GF-D8 (cell line): ENCODE measurements around the gene INPP4B.

Experiments
- DNase-seq: peaks from one replicate; lab custom pipeline; 2025; lab: John Stamatoyannopoulos, UW

INPP4B gene

GRCh38 chr4:142130666-142131065 lies 715.4 kb downstream of the INPP4B start:
- DNase-seq: no peak

- DNase-seq: no peak
Observed at GRCh38 chr4:142129931-142130330, 716.2 kb downstream of the INPP4B start.

GRCh38 chr4:142129473-142129872 lies 716.6 kb downstream of the INPP4B start:
- no peak for DNase-seq

DNA sequence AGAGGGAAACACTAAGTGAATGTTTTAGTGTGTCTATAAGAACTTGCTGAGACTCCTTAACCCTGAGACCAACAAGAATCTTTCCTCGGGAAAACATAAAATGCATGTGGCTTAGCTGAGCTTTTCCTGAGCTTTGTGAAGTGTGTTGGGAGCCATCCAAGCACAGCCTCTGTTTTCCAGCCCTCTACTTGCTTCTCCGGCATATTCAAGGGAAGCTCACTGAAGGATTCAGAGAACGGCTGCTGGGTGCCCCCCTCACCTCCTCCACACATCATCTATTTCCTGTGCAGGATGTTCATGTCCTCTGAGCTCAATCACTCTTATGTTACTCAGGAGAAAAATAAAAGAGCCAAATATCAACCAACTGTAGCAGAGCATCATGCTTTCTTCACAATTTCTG lies 717.6 kb downstream of the INPP4B start:
- no peak for DNase-seq

DNA sequence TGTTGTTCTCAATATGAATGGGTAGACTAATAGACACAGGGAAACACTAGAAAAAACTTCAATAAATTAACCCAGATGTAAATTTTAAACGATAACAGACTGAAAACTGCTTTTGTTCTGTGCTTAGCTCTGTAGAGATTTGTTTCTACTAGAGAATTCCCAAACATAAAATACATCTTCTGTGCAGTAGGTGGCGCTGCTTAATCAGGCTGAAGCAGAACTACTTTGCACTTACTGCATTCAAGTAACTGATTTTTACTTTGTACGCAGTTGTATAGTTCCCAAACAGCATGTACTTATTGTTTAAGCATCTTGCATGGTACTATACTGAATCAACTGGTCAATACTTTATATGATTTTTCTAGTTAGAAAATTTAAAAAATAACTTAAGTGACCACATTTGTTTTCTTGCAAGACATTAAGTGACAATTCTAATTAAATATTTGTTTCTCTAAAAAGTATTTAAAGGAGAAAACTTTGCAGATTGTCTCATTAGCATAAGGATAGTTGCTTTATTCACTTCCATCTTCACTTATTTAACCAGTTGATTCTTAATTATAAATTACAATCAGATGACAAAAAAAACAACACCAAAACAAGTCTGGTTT lies 719.1 kb downstream of the INPP4B start:
- DNase-seq: no peak

DNA sequence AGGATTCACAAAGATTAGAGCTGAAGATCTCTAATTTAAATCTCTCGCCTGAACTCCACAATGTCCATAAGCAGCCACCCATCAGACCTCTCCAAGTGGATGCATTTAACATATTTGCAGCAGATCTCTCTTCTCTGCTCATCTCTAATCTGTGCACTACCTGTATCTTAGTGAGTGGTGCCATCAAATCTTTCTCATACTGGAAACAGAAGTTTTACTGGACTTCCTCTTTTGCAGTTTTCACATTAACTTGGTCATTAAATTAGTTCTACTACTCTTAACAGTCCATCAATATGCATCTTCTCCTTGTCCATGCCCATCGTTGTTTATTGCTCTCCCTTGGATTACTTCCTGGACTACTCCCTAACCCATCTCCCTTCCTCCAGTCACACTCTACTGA lies 721.2 kb downstream of the INPP4B start:
- no peak for DNase-seq

DNA sequence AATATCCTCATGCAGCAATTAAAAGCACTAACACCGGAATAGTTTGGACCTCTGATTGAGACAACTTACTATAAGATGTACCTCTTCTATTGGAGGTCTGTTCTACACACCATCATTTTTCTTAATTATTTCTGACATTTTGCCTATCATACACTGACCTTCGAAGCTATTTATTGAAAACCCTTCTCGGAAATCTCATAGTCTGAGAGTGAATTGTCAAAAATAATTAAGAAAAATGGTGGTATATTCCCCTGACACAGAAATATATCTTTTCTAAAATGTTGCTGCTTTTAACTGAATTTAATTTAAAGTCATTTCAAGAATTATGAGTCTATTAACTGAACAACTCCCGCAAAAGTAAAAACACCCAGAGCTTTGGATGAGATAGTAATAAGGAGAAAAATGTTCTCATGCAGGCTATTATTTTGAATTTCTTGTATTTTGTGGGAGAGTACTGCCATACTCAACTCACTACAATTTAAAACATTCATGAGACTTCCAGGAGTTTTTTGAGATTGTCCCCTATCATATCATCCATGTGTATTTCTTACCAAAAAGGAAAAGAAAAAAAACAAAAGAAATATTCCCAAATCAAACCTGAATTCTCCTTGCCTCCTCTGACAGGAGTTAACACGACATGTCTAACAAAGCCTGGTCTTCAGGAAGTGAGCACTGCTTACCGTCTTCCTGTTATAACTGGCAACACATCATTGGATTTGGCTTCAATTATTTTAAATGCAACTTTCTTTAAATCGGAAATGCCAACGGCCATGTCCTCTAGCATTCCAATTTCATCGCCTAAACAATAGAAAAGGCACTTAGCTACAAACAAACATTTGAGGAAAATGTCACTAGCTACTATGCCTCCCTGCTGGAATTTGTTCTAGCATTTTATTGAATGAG lies 724.4 kb downstream of the INPP4B start:
- DNase-seq: no peak

DNA sequence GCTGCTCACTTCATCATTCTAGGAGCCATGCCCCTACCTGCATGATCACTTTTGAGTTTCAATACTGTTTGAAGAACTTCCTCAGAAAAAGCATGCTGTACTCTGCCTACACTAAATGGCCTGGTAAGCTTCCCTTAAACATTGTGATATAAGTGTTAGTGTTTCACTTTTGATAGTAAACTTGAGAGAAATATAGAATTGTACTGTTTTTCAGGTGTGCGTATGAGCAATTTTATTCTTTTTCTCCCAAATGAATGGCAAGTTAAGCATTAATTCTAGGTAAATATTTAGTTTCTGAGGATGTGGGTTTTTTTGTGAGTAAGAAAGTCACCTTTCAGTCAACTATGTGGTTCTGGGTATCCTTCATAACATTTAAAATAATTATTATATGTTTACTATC lies 725.2 kb downstream of the INPP4B start:
- no peak for DNase-seq

DNA sequence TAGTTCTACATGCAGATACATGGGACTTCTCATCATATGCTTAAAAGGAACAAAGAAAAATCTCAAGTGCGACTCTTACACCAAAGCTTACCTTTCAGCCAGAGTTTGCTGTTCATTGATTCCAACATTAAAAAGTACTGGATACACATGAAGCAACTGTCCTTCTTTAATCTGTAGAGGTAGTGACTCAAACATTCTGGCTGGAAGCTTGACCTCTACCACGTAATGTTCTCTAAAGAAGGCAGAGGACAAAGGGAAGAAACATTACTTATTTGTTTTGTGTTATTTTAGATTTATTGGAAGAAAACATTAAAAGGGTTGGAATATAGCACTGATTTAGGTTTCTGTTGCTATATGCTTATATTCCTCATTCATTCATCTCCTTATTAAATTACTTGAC lies 733.6 kb downstream of the INPP4B start:
- DNase-seq: no peak

DNA sequence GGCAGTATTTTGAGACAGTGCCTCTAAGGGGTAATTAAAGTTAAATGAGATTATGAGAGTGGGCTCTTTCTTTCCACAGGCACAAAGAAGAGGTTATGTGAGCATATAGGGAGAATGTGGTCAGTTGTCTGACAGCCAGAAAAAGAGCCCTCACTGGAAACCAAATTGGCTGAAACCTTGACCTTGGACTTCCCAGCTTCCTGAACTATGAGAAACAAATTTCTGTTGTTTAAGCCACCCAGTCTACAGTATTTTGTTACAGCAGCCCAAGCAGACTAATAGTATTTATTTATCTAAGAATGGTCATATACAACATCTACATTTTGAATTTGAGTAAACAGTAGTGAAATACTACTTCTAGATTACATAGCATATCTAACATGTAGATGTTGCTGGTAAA lies 736.0 kb downstream of the INPP4B start:
- DNase-seq: no peak

DNA sequence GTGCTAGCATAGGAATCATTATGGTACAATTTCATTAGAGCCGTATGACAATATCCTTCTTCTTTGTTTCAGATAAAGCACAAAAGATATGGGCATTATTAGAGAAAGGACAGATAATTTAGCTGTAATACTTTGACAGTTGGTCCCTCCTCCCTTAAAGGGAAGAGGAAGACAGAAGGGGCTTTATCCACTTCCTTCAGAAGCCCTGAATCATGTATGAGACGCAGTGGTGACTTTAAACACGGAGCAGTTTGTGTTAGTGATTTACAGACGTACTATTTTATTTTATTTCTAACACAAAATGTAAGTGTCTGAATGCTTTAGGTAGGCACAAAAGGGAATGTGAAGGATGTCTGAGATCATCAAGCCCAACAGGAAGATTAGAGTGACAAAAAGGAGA lies 742.1 kb downstream of the INPP4B start:
- no peak for DNase-seq

GRCh38 chr4:142101401-142101800 lies 744.7 kb downstream of the INPP4B start:
- DNase-seq: no peak

- DNase-seq: no peak
Observed at GRCh38 chr4:142100941-142101340, 745.2 kb downstream of the INPP4B start.

DNA sequence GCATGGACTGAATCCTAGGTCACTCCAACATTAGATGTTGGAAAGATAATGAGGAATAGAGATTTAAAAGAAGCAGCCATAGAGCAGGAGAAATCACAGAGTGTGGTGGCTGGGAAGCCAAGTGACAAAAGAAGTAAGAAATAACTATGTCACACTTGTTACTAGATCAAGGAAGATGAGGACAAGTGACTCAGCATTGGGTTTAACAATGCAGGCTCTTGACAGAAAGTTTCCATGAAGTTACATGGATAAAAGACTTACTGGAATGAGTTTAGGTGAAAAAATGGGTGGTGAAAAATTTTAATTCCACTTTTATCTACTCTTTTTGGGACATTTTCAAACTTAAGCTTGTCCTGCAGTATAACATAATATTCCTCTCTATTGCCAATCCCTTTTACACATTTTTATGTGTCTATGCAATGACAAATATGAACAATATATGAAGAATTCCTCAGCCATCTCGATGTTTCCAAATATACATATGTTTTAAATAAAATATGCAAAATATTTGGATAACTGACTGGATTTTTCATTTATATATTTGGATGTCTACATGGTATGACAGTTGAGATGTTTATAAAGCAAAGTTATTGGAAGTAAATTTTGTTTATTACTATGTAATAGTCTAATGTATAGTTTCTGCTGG lies 747.1 kb downstream of the INPP4B start:
- no peak for DNase-seq

DNA sequence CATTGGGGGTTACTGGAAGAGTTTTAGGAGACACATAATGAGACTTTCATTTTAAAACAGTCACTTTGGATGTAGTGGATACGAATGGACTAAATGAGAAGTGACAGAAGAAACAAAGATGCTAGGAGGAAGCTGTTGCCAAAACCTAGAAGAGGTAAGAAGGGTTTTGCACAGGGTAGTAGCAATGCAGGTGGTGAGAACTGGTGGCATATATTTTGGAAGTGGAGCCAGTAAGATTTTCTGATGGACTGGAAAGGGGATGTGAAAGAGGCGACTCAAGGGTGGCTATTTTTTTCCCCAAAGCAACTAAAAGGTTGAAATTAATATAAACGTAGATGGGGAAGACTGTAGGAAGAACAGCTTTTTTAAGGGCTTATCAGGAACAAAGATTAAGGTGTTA lies 747.7 kb downstream of the INPP4B start:
- DNase-seq: no peak

DNA sequence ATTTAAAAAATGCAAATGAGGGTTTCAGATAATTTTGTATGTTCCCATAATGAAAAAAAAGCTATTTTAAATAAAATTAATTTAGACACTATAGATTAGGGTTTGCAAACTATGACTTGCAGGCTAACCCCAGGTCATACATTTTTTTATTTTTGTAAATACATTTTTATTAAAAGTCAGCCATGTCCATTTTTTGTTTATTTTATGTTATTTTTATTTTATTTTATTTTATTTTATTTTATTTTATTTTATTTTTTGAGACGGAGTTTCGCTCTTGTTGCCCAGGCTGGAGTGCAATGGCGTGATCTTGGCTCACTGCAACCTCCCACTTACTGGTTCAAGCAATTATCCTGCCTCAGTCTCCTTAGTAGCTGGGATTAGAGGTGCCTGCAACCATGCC lies 749.1 kb downstream of the INPP4B start:
- DNase-seq: no peak

- no peak for DNase-seq
Observed at GRCh38 chr4:142095886-142096605, 750.1 kb downstream of the INPP4B start.

DNA sequence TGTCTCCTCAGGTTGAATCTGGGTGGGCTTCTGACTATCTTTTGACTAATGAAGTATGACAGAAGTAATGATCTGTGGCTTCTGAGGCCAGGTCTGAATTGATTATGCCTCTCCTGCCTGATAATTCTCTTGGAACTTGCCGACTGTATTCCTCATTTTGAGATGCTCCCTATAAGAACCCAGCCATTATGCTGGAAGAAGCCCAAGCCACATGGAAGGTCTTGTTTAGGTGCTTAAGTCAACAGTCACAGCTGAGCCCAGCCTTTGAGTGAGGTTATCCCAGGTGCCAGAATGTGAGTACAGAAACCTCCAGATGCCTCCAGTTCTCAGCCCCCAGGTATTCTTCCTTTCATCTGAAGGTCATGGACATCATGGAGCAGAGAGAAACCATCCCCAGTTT lies 753.2 kb downstream of the INPP4B start:
- DNase-seq: no peak

- DNase-seq: no peak
Observed at GRCh38 chr4:142091691-142092182, 754.4 kb downstream of the INPP4B start.

DNA sequence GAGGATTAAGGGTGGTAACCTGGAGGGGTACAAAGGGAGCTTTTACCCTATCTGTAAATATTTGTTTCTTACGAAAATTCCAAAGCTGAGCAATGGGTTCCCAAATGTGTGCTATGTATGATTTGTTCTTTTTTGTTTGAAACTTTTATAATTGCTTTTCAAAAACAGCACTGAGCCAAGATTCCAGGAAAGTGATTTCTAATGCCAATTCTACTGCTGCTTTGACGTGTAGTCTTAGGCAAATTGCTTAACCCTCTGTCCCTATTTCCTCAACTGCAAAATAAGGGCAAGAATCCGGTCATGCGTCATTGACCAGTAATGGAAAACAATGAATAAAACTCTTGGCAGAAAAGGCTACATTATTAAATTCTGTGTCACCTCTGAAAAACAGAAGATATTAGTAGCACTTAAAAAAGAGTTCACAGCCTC lies 755.0 kb downstream of the INPP4B start:
- DNase-seq: no peak

DNA sequence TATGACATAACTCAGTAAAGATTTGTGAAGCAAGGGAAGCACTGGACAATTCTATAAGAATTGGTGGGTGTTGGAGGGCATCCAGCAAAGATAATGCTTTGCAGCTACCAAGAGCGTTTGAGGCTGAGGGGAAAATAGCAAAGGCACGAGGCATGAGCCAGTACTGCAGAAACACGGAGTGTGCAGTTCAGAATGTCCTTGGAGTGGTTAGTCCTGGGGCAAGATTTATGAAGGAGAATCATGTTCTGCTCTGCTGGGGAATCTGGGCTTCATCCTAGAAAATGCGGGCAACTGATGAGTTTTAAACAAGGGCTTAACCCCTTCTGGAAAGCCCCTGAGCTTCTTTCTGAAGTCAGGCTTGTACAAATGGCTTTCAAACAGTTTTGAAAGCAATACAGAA lies 757.2 kb downstream of the INPP4B start:
- no peak for DNase-seq
